Stimulated activated CD8-positive, alpha-beta memory T cell treated with anti-CD3 and anti-CD28 coated beads, Interleukin-7, amount 100 ng/mL, for 48 hours (primary cell): ENCODE data around the gene NBPF1.
"Not testable (repeated sequence)": the region's sequence is repeated elsewhere in the genome, so short reads cannot be mapped to it uniquely, and the experiment has no call there.

ENCODE experiments used
- DNase-seq, 2 donors: peaks; one replicate each; pipeline ENCODE4 v3.0.0-alpha.2; 2020; ENCODE audit warnings: low read depth in 1 of 2; ENCODE audit errors: extremely low read depth in 1 of 2

The NBPF1 gene

DNA sequence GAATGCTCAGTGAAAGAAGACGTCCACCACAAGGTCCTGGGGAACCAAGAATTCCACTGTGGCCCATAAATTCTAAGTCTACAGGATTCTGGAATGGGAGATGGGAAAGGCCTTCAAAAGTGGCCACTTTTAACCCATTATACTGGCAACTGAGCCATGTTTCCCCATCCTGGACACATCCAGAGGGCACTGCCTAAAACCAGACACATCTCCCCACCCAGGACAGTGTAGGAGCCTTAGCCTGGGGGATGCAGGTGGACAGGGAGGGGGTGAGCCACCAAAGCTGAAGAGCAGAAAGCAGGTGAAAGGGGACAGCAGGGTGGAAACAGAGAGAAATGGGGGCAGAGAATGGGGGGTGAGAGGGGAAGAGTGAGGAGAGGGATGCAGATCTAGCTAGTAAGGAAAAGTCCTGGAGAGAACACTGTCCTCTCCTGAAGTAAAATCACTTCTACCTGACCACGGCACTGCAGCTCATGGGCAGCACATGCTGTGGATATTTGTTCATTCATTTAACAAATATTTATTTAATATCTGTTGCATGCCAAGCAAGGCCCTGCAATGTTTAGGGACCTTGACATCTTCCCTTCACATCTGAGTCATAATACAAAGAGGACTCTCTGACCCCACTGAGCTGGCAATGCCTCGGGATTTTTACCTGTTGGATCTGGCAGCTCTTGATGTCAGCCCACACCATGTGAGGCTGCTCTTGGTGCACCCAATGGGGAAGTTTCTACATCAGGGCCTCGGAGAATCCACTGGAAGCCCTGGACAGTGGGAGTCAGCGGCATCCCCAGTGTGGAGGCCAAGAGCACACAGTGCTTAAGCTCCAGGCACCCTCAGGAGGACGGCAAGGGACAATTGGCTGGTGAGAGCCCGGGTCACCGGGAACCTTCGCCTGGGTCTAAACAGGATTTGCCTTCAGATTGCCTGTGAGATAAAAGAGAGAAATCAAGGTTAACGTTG is 5.2 kb downstream of the NBPF1 start:
- DNase-seq, result not testable (repeated sequence)

DNA sequence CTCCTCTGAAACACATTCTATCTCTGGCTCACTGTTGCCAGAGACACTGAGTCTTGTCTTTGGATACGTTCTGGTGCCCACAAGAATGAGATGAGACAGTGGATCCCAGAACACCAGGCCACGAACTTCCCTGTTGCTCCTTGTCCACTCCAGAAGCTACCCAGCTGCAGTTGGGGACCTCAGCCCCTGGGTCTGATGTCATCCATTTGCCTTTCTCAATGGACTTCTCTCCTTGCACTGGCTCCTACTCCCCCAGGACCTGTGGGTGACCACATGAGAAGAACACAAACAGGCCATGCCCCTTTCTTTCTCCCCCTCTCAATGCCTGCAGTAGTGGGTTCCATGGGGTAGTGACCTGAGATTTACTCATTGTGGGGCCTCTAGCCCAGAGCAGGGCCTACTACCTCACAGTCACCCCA is 5.9 kb downstream of the NBPF1 start:
- no peak for DNase-seq

DNA sequence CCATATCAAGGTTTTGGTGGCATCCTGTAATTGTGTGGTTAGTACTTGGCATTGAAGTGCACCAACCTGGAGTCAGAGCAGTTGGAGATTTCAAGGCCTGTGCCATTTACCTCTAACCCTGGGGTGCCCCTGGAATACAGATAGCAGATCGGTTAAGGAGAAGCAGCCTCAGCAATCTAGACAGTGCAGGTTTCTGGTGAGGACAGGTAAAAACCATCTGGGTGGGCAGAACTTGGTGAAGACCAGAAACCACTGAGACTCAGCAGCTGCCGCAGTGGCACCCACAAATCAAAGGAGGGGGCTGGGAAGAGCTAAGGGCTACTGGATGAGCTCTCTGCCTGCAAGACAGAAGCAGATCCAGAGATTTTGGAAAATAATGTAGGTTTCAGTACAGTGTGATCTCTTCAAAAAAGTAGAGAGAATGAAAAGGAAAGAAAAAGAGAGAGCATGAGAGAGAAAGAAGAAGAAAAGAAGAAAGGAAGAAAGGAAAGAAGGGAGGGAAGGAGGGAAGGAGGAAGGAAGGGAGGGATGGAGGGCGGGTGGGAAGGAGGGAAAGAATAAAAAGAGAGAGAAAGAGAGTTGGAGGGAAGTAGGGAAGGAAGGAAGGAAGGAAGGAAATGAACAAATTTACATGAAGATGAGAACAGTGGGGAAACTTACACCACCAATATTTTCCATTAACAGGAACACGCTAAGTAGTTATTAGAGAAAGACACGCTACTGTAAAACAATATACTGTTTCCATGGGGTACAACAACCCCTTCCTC is 6.5 kb downstream of the NBPF1 start:
- DNase-seq, result not testable (repeated sequence)

DNA sequence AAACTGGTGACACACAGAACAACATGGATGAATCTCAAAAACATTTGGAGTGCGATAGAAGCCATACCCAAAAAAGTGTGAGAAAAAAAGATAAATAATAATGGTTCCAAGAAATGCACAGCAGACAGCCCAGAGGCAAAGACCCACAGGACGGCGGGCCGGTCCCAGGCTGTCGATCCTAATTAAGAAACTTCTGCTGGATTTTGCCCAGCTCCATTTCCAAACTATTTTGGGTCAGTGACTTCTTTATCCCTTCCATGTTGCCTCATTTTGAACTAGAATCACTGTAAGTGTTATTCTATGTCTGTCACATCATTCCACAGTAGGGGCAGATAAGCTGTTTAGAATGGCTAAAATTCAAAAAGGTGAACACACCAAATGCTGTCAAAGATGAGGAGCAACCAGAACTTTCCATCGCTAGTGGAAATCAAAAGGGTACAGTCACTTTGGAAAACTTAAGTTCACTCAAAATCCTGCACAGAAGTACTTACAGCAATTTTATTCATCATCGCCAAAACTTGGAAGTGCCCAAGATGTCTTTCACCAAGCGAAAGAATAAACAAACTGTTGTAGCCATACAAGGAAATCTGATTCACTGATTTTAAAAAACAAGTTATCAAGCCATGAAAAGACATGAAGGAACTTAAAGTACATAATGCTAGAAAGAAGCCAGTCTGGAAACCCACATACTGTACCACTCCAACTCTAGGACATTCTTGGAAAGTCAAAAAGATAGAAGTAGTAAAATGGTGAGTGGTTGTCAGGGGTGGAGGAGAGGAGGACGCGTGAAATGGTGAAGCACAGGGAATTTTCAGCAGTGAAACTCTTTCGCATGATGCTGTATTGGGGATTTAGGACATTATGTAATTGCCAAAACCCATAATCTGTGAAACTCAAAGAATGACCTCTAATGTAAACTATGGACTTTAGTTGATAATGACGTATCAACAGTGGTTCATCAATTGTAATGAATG is 7.5 kb downstream of the NBPF1 start:
- no peak for DNase-seq

DNA sequence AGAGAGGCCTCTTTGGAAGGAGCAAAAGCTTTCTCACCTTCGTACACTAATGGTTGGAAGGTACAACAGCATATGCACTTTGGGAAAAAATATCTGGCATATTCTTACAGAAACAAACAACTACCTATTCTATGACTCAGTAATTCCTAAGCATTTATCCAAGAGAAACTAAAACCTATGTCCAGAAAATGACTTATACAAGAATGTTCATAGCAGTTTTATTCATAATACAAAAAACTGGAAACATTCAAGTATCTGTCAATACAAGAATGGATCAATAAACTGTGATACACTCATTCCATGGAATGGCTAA is 8.2 kb downstream of the NBPF1 start:
- DNase-seq, result no peak

DNA sequence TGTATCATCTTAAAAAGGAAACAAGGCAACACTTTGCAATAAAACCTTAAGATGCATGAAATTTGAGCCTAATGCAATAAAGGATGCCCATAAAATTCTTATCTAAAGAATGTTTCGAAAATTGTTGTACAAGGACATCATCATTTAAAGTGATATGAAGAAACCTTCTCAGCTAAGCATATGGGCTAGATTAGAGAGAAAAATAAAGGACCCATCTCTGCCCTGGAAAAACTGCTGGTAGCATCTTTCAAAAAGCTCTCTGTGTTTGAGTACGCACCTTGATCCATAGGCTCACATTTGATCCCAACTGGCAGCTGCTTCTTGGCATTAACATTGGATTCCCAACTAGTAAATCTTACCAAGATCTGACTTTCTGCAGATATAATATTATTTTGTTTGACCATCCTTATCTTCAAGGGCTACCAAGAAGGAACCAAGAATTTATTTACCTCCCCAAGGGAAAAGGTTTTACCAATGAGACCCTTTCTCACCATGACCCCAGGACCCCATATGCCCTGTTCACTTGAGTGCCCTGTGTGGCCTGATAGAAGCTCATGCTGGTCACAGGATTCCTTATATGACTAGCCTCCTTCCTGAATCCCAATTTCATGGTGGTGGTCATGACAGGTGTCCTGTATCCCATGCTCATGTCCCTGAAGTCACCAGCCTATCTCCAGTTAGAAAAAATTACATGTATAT is 8.7 kb downstream of the NBPF1 start:
- DNase-seq, result not testable (repeated sequence)

DNA sequence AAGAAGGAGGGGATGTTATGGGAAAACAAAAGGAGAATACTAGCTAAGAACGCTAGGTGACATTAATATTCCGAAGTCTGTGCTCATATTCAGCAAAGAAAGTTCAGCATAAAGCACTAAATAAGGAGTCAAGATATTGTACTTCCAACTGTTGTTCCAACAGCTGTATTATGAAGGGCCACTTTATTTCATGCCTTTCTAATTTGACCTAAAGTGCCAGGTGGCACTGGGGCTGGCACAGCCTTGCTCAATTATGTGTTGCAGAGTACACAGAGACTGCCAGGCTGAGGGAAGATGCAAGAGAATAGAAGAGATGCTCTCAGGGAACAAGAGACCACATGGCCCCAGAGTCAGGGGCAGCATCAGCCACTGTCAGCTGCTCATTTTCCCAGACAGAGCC is 9.7 kb downstream of the NBPF1 start:
- DNase-seq, result not testable (repeated sequence)

DNA sequence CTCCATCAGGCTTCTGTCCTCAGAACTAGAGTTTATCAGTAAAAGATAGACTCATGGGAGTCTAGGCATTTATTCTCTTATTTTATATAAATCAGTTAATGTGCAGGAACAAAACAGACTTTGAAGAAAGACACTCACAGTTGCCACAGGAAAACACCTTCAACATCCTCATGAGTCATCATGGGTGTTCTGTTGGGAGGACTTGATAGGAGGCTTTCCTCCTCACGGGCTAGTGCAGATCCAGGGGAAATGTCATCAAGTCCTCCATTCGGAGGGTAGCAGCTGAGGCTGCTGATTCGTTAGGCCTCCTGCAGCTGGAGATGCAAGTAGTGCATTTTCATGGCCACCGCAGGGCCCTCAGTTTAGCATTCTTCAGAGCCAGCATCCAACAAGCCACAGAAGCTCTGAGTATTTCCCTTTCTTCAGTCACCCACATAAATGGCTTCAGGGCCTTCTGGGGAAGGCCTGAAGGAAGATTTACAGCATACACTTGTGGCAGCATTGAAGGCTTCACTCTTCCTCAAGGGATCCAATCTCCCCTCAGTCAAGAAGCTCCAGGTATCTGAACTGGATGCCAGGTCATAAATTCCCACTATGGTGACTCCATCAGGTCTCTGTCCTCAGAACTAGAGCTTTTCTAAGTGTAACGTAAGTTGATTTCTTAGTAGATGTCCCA is 10.9 kb downstream of the NBPF1 start:
- not testable (repeated sequence) for DNase-seq

DNA sequence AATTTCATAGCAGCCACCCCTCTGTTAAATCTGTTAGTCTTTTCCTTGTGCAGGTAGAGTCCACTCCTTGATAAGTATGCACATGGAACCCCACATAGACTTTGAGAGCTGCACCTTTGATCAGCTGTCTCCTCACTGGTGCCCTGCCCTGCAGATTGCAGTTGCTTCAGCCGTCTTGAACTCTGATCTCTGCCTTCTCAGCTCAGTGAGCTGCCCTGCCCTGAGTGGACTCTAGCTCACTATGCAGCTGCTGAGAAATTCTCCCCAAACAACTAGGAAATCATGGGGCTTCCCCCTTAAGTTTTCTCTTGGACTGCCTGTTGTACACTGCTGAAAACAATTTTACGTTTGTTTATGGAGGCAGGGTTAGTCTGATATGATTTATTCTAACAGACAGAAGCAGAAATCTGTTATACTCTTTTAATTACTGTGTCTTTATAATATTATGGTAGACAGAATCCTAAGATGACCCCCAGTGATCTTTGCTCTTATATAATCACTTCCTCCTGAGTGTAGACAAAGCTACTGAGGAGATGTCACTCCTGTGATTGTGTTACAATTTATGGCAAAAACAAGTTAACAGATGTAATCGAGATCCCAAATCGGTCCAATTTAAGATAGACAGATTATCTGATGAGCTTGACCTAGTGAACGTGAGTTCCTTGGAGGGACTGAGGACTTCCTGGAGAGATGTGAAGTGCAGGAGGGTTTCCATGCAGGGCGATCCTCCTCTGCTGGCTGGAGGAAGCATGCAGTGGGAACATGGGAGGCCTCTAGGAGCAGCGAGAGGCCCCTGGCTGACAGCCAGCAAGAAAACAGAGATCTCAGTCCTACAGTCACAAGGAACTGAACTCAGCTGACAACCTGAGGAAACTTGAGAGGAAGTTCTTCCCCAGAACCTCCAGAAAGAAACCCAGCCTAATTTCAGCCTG is 12.2 kb downstream of the NBPF1 start:
- not testable (repeated sequence) for DNase-seq

DNA sequence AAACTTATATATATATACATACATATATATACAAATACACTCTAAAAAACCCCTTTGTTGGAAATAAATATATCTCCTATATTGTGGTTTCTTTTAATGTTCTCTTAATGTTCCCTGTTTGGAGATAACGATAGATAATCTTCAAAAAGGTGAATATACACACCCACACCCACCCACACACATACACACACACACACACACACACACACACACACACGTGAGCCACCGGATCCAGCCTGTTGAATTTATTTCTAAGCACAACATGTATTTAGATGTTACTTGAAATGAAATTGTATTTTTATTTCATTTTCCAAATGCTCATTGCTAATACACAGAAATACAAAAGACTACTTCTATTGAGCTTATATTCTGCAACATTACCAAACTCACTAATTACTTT is 14.0 kb downstream of the NBPF1 start:
- DNase-seq, result not testable (repeated sequence)

DNA sequence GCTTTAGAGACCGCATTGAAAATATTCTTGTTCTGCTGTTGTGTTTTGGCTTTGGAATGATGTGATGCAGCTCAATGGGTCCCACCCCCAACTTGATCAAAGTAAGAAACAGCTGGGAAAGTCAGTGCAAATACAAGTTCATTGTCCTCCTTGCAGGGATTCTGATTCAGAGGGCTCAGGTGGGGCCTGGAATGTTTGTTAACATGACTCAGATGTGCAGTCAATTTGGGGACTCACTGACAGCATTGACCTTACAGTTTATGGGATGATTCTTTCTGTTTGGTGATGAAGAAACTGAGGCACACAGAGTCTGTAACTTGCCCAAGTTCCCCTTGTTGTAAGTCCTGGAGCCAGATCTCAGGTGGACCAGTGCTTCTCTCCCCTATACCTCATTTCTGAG is 18.1 kb downstream of the NBPF1 start:
- not testable (repeated sequence) for DNase-seq

DNA sequence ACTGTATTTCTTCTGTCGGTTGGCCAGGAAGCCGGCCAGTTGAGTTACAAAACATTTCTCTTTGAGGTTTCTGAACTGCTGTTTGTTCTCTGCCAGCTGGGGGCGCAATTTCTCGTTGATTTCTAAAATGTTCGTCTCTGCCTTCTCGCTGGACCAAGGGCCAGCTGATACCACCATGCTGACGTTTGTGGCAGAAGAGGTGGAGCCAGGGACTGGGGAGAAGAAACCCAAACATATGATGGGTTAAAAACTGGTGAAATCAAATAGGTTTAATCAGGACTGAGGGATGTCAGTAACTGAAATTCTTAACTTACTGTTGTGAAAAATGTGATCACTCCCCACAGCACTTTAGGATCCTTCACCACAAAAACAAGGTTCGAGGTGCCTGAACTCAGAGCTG is 21.5 kb downstream of the NBPF1 start:
- DNase-seq, result not testable (repeated sequence)

DNA sequence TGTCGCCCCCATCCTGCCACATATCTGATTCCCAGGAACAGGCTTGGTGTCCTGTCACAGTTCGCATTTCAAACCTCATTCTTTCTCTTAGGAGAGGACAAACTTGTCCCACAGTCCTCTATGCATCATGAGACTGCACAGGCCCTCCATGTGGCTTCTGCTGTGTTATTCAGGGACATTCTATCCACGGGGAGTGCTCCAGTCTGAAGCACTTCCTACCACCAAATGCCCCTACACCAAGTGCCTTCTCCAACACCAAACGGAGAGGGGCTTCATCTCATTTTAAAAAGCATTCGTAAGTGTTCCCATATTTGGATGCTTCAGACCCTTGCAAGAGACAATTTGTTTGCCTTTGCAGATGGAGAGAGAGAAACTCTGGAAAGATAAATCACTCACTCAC is 25.3 kb downstream of the NBPF1 start:
- not testable (repeated sequence) for DNase-seq

DNA sequence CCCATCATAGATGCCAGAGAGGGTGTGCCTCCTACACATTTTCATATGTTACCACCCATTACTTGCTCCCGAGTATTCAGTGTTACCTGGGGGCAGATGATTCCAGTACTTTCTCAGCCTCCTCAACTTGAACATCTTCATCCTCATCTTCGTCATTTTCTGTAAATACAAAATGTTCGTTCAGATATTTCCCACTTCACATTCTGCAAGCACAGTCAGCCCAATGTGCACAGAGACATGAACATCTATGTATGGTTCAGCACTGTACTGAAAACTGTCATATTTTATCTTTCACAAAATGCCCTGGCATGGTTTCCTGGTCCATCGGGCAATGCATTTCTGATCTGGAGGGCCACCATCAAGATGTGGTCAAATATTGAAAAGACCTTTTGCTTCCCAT is 25.7 kb downstream of the NBPF1 start:
- DNase-seq, result not testable (repeated sequence)

DNA sequence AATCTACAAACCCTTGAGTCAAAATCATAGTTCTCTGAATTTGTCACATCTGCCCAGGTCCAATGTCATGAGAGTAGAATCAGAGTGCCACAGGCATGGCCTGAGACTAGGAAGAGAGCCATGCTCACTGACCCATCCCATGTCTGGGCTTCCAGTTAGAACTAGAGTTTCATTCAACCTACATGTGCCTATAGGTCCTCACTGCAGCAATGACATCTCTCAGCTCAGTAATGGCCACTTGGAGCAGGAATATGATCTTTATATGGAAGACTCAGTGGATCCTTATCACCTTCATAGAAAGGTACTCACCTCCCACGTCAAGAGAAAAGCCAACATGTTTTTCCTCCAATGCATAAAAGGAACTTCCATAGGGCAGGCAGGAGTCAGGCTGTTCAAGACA is 48.0 kb downstream of the NBPF1 start:
- DNase-seq, result not testable (repeated sequence)

DNA sequence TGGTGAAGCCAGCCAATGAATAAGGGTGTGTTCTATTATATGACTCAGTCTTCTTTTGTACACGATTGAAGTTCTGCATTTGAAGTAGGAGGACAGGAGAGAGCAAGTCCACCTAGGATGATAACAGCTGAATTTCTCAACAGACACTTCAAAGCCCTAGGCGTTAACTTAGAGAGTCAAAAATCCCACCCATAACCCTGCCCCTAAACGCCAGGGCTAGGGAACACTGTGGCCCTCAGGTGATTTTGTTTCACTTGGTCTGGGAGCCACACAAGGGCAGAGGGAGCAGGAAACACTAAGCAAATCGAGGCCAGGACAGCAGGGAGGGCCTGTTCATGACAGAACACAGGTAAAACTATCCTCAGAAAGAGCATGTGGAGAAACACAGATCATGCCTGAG is 52.3 kb downstream of the NBPF1 start:
- DNase-seq, result not testable (repeated sequence)

DNA sequence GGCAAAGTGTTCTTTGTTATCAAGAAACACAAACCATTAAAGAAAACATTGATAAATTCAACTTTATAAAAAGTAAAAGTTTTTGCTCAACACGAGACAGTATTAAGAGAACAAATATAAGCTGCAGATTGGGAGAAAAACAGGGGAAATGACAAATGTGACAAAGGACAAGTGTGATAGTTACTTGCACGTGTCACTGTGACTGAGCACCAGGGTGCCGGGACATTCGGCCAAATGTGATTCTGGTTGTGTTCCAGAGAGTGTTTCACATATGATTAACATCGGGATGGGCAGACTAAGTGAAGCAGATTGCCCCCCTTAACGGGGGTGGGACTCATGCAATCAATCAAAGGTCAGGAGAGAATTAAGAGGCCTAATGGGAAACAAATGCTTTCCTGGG is 52.9 kb downstream of the NBPF1 start:
- not testable (repeated sequence) for DNase-seq

DNA sequence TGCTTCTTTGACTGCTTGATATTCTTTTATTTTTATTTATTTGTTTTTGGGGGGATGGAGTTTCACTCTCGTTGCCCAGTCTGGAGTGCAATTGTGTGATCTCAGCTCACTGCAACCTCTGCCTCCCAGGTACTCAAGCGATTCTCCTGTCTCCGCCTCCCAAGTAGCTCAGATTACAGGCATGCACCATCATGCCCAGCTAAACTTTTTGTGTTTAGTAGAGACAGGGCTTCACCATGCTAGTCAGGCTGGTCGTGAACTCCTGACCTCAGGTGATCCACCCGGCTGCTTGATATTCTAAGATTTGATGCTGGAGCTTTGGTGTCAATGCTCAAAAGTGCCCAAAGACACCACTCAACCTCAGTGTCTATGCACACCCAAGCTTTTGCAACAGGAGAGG is 53.7 kb downstream of the NBPF1 start:
- not testable (repeated sequence) for DNase-seq
